Keratinocyte (primary cell): ENCODE measurements around the gene KSR2. TPM values are rescaled to one million over a fixed set of nuclear protein-coding genes. Genes with fewer than 3 reads are reported as not detected.

ENCODE experiments used
- DNase-seq: peaks from one replicate; pipeline ENCODE4 v3.0.0-alpha.2; 2011; ENCODE audit warnings: low read depth, missing footprints, low spot score
- FAIRE-seq: peaks from 2 replicates; lab custom pipeline; 2011; peaks lifted over from hg19 to GRCh38; lab: Jason Lieb, UNC
- H2AFZ ChIP-seq: 2 replicates; pipeline ENCODE4 v1.6.0; 2012; ENCODE audit warnings: low read length, control low read depth, inconsistent platforms; ENCODE audit not compliant: control insufficient read depth
- H3K27ac ChIP-seq: 2 replicates; pipeline ENCODE4 v1.5.1; 2011; ENCODE audit warnings: low read length; ENCODE audit not compliant: control insufficient read depth, insufficient read depth
- H3K27me3 ChIP-seq: 3 replicates; pipeline ENCODE4 v1.6.0; 2011; ENCODE audit warnings: low read length; ENCODE audit not compliant: control insufficient read depth, insufficient read depth; ENCODE audit errors: extremely low read depth
- H3K36me3 ChIP-seq, 2 experiments: 2 replicates in 1 of 2; 3 replicates in 1 of 2; pipeline ENCODE4 v1.5.1; 2011; ENCODE audit warnings: low read length in 2 of 2, mild to moderate bottlenecking in 1 of 2; ENCODE audit not compliant: control insufficient read depth in 2 of 2, insufficient read depth in 2 of 2; ENCODE audit errors: extremely low read depth in 1 of 2
- H3K4me1 ChIP-seq: 3 replicates; pipeline ENCODE4 v1.5.1; 2011; ENCODE audit warnings: low read length; ENCODE audit not compliant: control insufficient read depth, insufficient read depth; ENCODE audit errors: extremely low read depth
- H3K4me2 ChIP-seq: 3 replicates; pipeline ENCODE4 v1.6.0; 2011; ENCODE audit warnings: low read depth, low read length; ENCODE audit not compliant: control insufficient read depth, insufficient read depth; ENCODE audit errors: extremely low read depth
- H3K4me3 ChIP-seq, 3 experiments: fragments of 200-600 bp in 1 of 3; sonication (generic) in 1 of 3; 2 replicates in 2 of 3; 3 replicates in 1 of 3; pipeline ENCODE4 v1.5.1; 2011 to 2016; ENCODE audit warnings: low read length in 3 of 3, mild to moderate bottlenecking in 3 of 3, control low read depth in 2 of 3, inconsistent platforms in 1 of 3, low read depth in 1 of 3, mixed read lengths in 1 of 3, mixed run types in 1 of 3, moderate library complexity in 1 of 3; ENCODE audit not compliant: control insufficient read depth in 2 of 3, insufficient read depth in 2 of 3; ENCODE audit errors: extremely low read depth in 1 of 3
- H3K79me2 ChIP-seq: 2 replicates; pipeline ENCODE4 v1.6.0; 2012; ENCODE audit warnings: low read length; ENCODE audit not compliant: control insufficient read depth, insufficient read depth
- H3K9ac ChIP-seq: 3 replicates; pipeline ENCODE4 v1.6.0; 2011; ENCODE audit warnings: low read length; ENCODE audit not compliant: control insufficient read depth, insufficient read depth; ENCODE audit errors: extremely low read depth
- H3K9me1 ChIP-seq: 3 replicates; pipeline ENCODE4 v1.6.0; 2011; ENCODE audit warnings: low read length; ENCODE audit not compliant: control insufficient read depth, insufficient read depth; ENCODE audit errors: extremely low read depth
- H3K9me3 ChIP-seq: 2 replicates; pipeline ENCODE4 v1.5.1; 2012; ENCODE audit warnings: low read depth, low read length; ENCODE audit not compliant: control insufficient read depth
- H4K20me1 ChIP-seq: 3 replicates; pipeline ENCODE4 v1.6.0; 2011; ENCODE audit warnings: low read length; ENCODE audit not compliant: control insufficient read depth, insufficient read depth; ENCODE audit errors: extremely low read depth
- CTCF ChIP-seq, 3 experiments: IDR thresholded peaks in 1 of 3; conservative IDR thresholded peaks in 1 of 3; optimal IDR thresholded peaks in 1 of 3; 2 replicates in 2 of 3; 3 replicates in 1 of 3; pipeline versions ENCODE3 to v1.5.1; 2011; ENCODE audit warnings: low read length in 3 of 3, mild to moderate bottlenecking in 3 of 3, moderate library complexity in 2 of 3, control low read depth in 1 of 3, inconsistent platforms in 1 of 3; ENCODE audit not compliant: insufficient read depth in 2 of 3; ENCODE audit errors: extremely low read depth in 1 of 3
- EZH2 ChIP-seq: IDR thresholded peaks from one replicate; pipeline ENCODE4 v1.6.1; 2012; ENCODE audit warnings: inconsistent platforms, mild to moderate bottlenecking, low read length, moderate library complexity
- dilution Hi-C: fragments of 300-500 bp; cut with MboI; formaldehyde crosslinking; loops from one replicate; pipeline ENCODE4 v1.7.0; 2020; ENCODE audit warnings: low sequenced_read_pairs; ENCODE audit not compliant: extremely low pct_ligation_motif_present
- polyA plus RNA-seq, 5 experiments: library from polyadenylated mRNA; depleted of rRNA in 3 of 5; stranded (reverse) in 3 of 5; stranded (forward) in 1 of 5; unstranded in 1 of 5; fragments of >200 nt; gene quantifications; 1 replicate in 1 of 5; 2 replicates in 3 of 5; 3 replicates in 1 of 5; pipeline versions ENCODE4 v1.2.1 to v1.2.3, GENCODE V29; 2011 to 2012; ENCODE audit warnings: missing spikeins in 2 of 5, low read depth in 1 of 5, low replicate concordance in 1 of 5

Gene KSR2
- polyA plus RNA-seq, 1 donor (not counting 4 experiments of a cell fraction or from before 2014, with no cell fraction given) = 0.01 TPM

- no peak overlapping the region for H3K4me2 ChIP-seq
- FAIRE-seq (no peak), DNase-seq (no peak)
- no peaks in the 10 kb centered on the region for H3K36me3 ChIP-seq
- no peak overlapping the region for H3K27ac ChIP-seq
- no peak overlapping the region for H2AFZ ChIP-seq
- no peaks in the 10 kb centered on the region for H4K20me1 ChIP-seq
- TF ChIP-seq CTCF (optimal IDR thresholded peaks at IDR 0.05 in 1 of 3, IDR thresholded peaks at IDR 0.05 in 1 of 3, conservative IDR thresholded peaks at IDR 0.05 in 1 of 3; ENCODE audit: extremely low read depth in 1 of 3, insufficient read depth in 2 of 3, low read length in 3 of 3) (no peak), EZH2 (no peak)
- dilution Hi-C loops = no loop called here
- no peaks in the 10 kb centered on the region for H3K79me2 ChIP-seq
- H3K4me1 ChIP-seq = peaks cover 4% of the 10 kb centered on the region
- H3K9ac ChIP-seq = no peak overlapping the region
- no peaks in the 10 kb centered on the region for H3K9me1 ChIP-seq
- no peak overlapping the region for H3K4me3 ChIP-seq
- H3K9me3 ChIP-seq = no peaks in the 10 kb centered on the region
- peaks cover 36% of the 10 kb centered on the region for H3K27me3 ChIP-seq
Measured at GRCh38 chr12:117970334-117970733, 1.5 kb upstream of the KSR2 start.

GRCh38 chr12:117968151-117968789, 520 bp downstream of the KSR2 start:
- dilution Hi-C loops = no loop called here
- no peak for TF ChIP-seq EZH2
- no peak for TF ChIP-seq CTCF (optimal IDR thresholded peaks at IDR 0.05 in 1 of 3, IDR thresholded peaks at IDR 0.05 in 1 of 3, conservative IDR thresholded peaks at IDR 0.05 in 1 of 3; ENCODE audit: extremely low read depth in 1 of 3, insufficient read depth in 2 of 3, low read length in 3 of 3)
- peaks cover 4% of the 10 kb centered on the region for H3K4me1 ChIP-seq
- H3K9me3 ChIP-seq = no peaks in the 10 kb centered on the region
- no peak overlapping the region for H3K27ac ChIP-seq
- H3K9me1 ChIP-seq = no peaks in the 10 kb centered on the region
- no peak for DNase-seq
- H3K79me2 ChIP-seq = no peaks in the 10 kb centered on the region
- H3K9ac ChIP-seq = peak overlapping the region; percentile 50
- H2AFZ ChIP-seq = peak overlapping the region; percentile 71
- no peaks in the 10 kb centered on the region for H3K36me3 ChIP-seq
- no peak for FAIRE-seq
- peak overlapping the region; percentile 79 for H3K4me2 ChIP-seq
- peak overlapping the region; percentile 50 to 72 (median 63) for H3K4me3 ChIP-seq
- H3K27me3 ChIP-seq = peaks cover 36% of the 10 kb centered on the region
- H4K20me1 ChIP-seq = no peaks in the 10 kb centered on the region
